ENCODE measurements around the gene NARF.
"Not testable (repeated sequence)": the region's sequence is repeated elsewhere in the genome, so short reads cannot be mapped to it uniquely, and the experiment has no call there.

The NARF gene

GRCh38 chr17:82503728-82504308, 45.3 kb downstream of the NARF start:
- in situ Hi-C loops (cut with HindIII; ENCODE audit: low sequenced_read_pairs), result no loop called here
- H3K4me3 ChIP-seq (ENCODE audit: low read depth, low read length), result no peak overlapping the region
- no peak for TF ChIP-seq CTCF (IDR thresholded peaks at IDR 0.05; ENCODE audit: low read depth, low read length, missing control alignments)
- DNase-seq (ENCODE audit: low read depth), result no peak

- in situ Hi-C loops (cut with HindIII; ENCODE audit: low sequenced_read_pairs), result no loop called here
- no peak for DNase-seq (ENCODE audit: low read depth)
- no peak overlapping the region for H3K4me3 ChIP-seq (ENCODE audit: low read depth, low read length)
- no peak for TF ChIP-seq CTCF (IDR thresholded peaks at IDR 0.05; ENCODE audit: low read depth, low read length, missing control alignments)
Observed at GRCh38 chr17:82505296-82505695, 46.8 kb downstream of the NARF start.

GRCh38 chr17:82506402-82506801, 47.9 kb downstream of the NARF start:
- H3K4me3 ChIP-seq (ENCODE audit: low read depth, low read length); DNase-seq (ENCODE audit: low read depth); in situ Hi-C loops (cut with HindIII; ENCODE audit: low sequenced_read_pairs): not testable (repeated sequence)

- TF ChIP-seq CTCF (IDR thresholded peaks at IDR 0.05; ENCODE audit: low read depth, low read length, missing control alignments), result no peak
- no peak overlapping the region for H3K4me3 ChIP-seq (ENCODE audit: low read depth, low read length)
- in situ Hi-C loops (cut with HindIII; ENCODE audit: low sequenced_read_pairs), result no loop called here
- DNase-seq (ENCODE audit: low read depth), result no peak
Observed at GRCh38 chr17:82507631-82508175, 49.2 kb downstream of the NARF start.

GRCh38 chr17:82511642-82512041, 53.1 kb downstream of the NARF start:
- in situ Hi-C loops (cut with HindIII; ENCODE audit: low sequenced_read_pairs); H3K4me3 ChIP-seq (ENCODE audit: low read depth, low read length); DNase-seq (ENCODE audit: low read depth): not testable (repeated sequence)

GRCh38 chr17:82513864-82514263, 55.3 kb downstream of the NARF start:
- DNase-seq (ENCODE audit: low read depth); in situ Hi-C loops (cut with HindIII; ENCODE audit: low sequenced_read_pairs); H3K4me3 ChIP-seq (ENCODE audit: low read depth, low read length): not testable (repeated sequence)

GRCh38 chr17:82517230-82517865, 58.8 kb downstream of the NARF start:
- no peak overlapping the region for H3K4me3 ChIP-seq (ENCODE audit: low read depth, low read length)
- no peak for TF ChIP-seq CTCF (IDR thresholded peaks at IDR 0.05; ENCODE audit: low read depth, low read length, missing control alignments)
- no peak for DNase-seq (ENCODE audit: low read depth)
- in situ Hi-C loops (cut with HindIII; ENCODE audit: low sequenced_read_pairs), result no loop called here
